Suprapubic skin (tissue), 4 donors: Measurements from ENCODE around the gene SUGCT. TPM values are rescaled to one million over a fixed set of nuclear protein-coding genes. Genes with fewer than 3 reads are reported as not detected.

ENCODE experiments used
- DNase-seq, 2 donors: peaks; one replicate each; pipeline ENCODE4 v3.0.0-alpha.2; 2019; ENCODE audit warnings: low spot score in 2 of 2
- H3K27ac ChIP-seq: fragments of 200-600 bp; sonication (generic); one replicate; pipeline ENCODE4 v1.5.1; 2019
- H3K27me3 ChIP-seq: fragments of 200-600 bp; sonication (generic); one replicate; pipeline ENCODE4 v1.5.1; 2019
- H3K36me3 ChIP-seq: fragments of 200-600 bp; sonication (generic); one replicate; pipeline ENCODE4 v1.5.1; 2019
- H3K4me1 ChIP-seq: fragments of 200-600 bp; sonication (generic); one replicate; pipeline ENCODE4 v1.5.1; 2019
- H3K4me3 ChIP-seq: fragments of 200-600 bp; sonication (generic); one replicate; pipeline ENCODE4 v1.5.1; 2019; ENCODE audit warnings: mild to moderate bottlenecking
- H3K9me3 ChIP-seq: fragments of 200-600 bp; sonication (generic); one replicate; pipeline ENCODE4 v1.5.1; 2019
- EP300 ChIP-seq: sonication (generic); formaldehyde crosslinking; IDR thresholded peaks from one replicate; pipeline ENCODE4 v1.6.1; 2017; ENCODE audit warnings: antibody characterized with exemption
- POLR2A ChIP-seq, 2 donors: fragments of 450-650 bp; IDR thresholded peaks; one replicate each; pipeline ENCODE4 v1.6.1; 2017; ENCODE audit warnings: antibody characterized with exemption in 2 of 2, mild to moderate bottlenecking in 2 of 2, moderate library complexity in 2 of 2
- POLR2AphosphoS5 ChIP-seq, 3 donors: sonication (generic); formaldehyde crosslinking; IDR thresholded peaks; one replicate each; pipeline ENCODE4 v1.6.1; 2017; ENCODE audit warnings: antibody characterized with exemption in 3 of 3
- WGBS: methylation state at CpG from one replicate; pipeline ENCODE4 v1.1.5; 2018; 5-methylcytosine and 5-hydroxymethylcytosine counted together
- total RNA-seq, 4 donors: library from RNA; depleted of rRNA; stranded (reverse); fragments of >200 nt; gene quantifications; one replicate each; pipeline ENCODE4 v1.1.0, GENCODE V29; 2016
- TF ChIP-seq, protein P1 (sequence below), 2 donors: fragments of 200-600 bp in 1 of 2; fragments of 450-650 bp in 1 of 2; sonication (generic) in 1 of 2; IDR thresholded peaks; one replicate each; pipeline ENCODE4 v1.5.1; 2016 to 2019; ENCODE audit warnings: antibody characterized with exemption in 2 of 2, mild to moderate bottlenecking in 1 of 2, moderate library complexity in 1 of 2

Gene SUGCT
- total RNA-seq, 4 donors from 2014 or later, result 0.73 to 2.2 (median 0.98) TPM; not detected in 1

GRCh38 chr7:40746841-40747556, 612.2 kb downstream of the SUGCT start:
- H3K4me1 ChIP-seq, result no peaks in the 10 kb centered on the region
- no peak for DNase-seq
- no peaks in the 10 kb centered on the region for H3K27me3 ChIP-seq
- no peak overlapping the region for H3K4me3 ChIP-seq
- WGBS, result 70% methylated on average over 12 of the region's 12 CpGs
- no peaks in the 10 kb centered on the region for H3K36me3 ChIP-seq
- no peaks in the 10 kb centered on the region for H3K9me3 ChIP-seq
- TF ChIP-seq, protein P1, sequence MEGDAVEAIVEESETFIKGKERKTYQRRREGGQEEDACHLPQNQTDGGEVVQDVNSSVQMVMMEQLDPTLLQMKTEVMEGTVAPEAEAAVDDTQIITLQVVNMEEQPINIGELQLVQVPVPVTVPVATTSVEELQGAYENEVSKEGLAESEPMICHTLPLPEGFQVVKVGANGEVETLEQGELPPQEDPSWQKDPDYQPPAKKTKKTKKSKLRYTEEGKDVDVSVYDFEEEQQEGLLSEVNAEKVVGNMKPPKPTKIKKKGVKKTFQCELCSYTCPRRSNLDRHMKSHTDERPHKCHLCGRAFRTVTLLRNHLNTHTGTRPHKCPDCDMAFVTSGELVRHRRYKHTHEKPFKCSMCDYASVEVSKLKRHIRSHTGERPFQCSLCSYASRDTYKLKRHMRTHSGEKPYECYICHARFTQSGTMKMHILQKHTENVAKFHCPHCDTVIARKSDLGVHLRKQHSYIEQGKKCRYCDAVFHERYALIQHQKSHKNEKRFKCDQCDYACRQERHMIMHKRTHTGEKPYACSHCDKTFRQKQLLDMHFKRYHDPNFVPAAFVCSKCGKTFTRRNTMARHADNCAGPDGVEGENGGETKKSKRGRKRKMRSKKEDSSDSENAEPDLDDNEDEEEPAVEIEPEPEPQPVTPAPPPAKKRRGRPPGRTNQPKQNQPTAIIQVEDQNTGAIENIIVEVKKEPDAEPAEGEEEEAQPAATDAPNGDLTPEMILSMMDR (IDR thresholded peaks at IDR 0.05), result no peak
- TF ChIP-seq POLR2AphosphoS5 (IDR thresholded peaks at IDR 0.05) (no peak), POLR2A (IDR thresholded peaks at IDR 0.05) (no peak), EP300 (no peak)
- no peak overlapping the region for H3K27ac ChIP-seq

DNA sequence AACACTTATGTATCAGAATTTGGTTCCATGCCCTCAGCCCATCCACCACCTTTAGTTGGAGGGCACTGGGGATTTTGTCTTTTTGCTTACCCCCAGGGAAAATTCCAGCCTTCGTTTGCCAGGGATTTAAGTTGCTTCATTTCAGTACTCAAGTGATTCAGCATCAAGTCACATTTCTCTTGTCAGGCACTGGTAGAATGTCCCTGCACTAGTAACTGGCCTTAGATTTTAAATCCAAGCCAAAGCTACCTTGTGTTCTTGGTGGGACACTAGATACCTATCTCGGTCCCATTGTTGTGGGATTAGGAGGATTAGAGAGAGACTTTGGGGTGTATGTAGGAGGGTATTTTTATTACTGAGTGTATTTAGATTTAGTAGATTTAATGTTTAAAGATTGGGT, 613.1 kb downstream of the SUGCT start:
- no peaks in the 10 kb centered on the region for H3K36me3 ChIP-seq
- no peak overlapping the region for H3K4me3 ChIP-seq
- 59% methylated on average over 2 of the region's 2 CpGs for WGBS
- H3K4me1 ChIP-seq, result no peaks in the 10 kb centered on the region
- no peak for DNase-seq
- no peaks in the 10 kb centered on the region for H3K27me3 ChIP-seq
- no peaks in the 10 kb centered on the region for H3K9me3 ChIP-seq
- H3K27ac ChIP-seq, result no peak overlapping the region
- TF ChIP-seq EP300 (no peak), POLR2A (IDR thresholded peaks at IDR 0.05) (no peak), POLR2AphosphoS5 (IDR thresholded peaks at IDR 0.05) (no peak)
- TF ChIP-seq, protein P1 (IDR thresholded peaks at IDR 0.05), result no peak

GRCh38 chr7:40749877-40750276, 615.1 kb downstream of the SUGCT start:
- no peak for DNase-seq
- Histone ChIP-seq H3K27me3 (no peaks in the 10 kb centered on the region), H3K4me1 (no peaks in the 10 kb centered on the region), H3K9me3 (no peaks in the 10 kb centered on the region), H3K27ac (no peak overlapping the region), H3K36me3 (no peaks in the 10 kb centered on the region), H3K4me3 (no peak overlapping the region)
- TF ChIP-seq, protein P1 (IDR thresholded peaks at IDR 0.05), result no peak
- no peak for TF ChIP-seq POLR2AphosphoS5 (IDR thresholded peaks at IDR 0.05)
- no peak for TF ChIP-seq EP300
- no peak for TF ChIP-seq POLR2A (IDR thresholded peaks at IDR 0.05)
- WGBS, result 87% methylated on average over 5 of the region's 5 CpGs

DNA sequence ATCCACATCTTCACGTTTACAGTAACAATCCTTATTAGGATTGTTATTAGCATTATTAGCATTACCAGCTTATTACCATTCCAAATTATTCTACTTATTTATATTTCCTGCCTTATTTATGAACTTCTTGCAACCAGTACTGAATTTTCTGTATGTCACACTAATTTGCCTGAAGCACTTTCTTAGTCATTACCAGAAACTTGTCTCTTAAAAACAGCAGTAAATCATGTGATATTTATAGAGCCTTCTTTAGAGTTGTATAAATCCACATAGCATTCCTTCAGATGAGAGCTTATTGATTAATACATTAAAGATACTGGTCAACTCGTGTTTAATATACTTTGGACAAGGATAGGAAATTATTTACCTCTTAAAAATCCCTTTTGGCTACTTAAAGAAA, 618.6 kb downstream of the SUGCT start:
- no peak for TF ChIP-seq POLR2AphosphoS5 (IDR thresholded peaks at IDR 0.05)
- TF ChIP-seq POLR2A (IDR thresholded peaks at IDR 0.05), result no peak
- TF ChIP-seq, protein P1 (IDR thresholded peaks at IDR 0.05), result no peak
- no peak for TF ChIP-seq EP300
- H3K36me3 ChIP-seq, result no peaks in the 10 kb centered on the region
- H3K9me3 ChIP-seq, result no peaks in the 10 kb centered on the region
- no peak overlapping the region for H3K27ac ChIP-seq
- no peaks in the 10 kb centered on the region for H3K27me3 ChIP-seq
- DNase-seq, result no peak
- H3K4me1 ChIP-seq, result no peaks in the 10 kb centered on the region
- no peak overlapping the region for H3K4me3 ChIP-seq
- 50% methylated on average over 2 of the region's 2 CpGs for WGBS

DNA sequence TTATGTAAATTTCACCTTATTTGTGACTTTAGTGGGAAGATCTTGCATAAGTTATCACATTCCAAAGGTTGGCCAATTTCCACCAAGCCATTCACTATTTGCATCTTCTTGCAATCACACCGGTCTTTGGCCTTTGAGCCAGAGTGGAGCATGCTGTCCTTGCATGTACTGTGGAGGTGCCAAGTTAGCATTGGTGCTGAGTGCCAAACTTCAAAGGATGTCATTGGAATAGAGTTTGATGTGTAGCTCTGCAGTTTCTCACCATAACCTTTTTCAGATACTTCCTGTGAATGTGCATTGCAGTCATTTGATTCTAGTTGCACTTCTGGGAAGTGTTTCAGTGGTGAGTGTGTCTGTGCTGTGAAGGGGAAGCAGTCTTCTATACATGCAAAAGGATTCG, 620.6 kb downstream of the SUGCT start:
- no peak for DNase-seq

More for the DNA sequence above, 620.6 kb downstream of the SUGCT start:
- Histone ChIP-seq H3K4me3 (no peak overlapping the region), H3K9me3 (no peaks in the 10 kb centered on the region), H3K27me3 (no peaks in the 10 kb centered on the region), H3K27ac (no peak overlapping the region), H3K36me3 (no peaks in the 10 kb centered on the region), H3K4me1 (no peaks in the 10 kb centered on the region)
- WGBS, result 77% methylated on average over 2 of the region's 2 CpGs
- TF ChIP-seq EP300, result no peak
- no peak for TF ChIP-seq POLR2A (IDR thresholded peaks at IDR 0.05)
- TF ChIP-seq POLR2AphosphoS5 (IDR thresholded peaks at IDR 0.05), result no peak
- TF ChIP-seq, protein P1 (IDR thresholded peaks at IDR 0.05), result no peak
